ACC112 (cell line): ENCODE measurements around the gene KDM2B.
"Not testable (repeated sequence)": the region's sequence is repeated elsewhere in the genome, so short reads cannot be mapped to it uniquely, and the experiment has no call there.

Experiments used
- H2AFZ ChIP-seq: fragments of 200-600 bp; sonication (generic); one replicate; pipeline ENCODE4 v1.6.0; 2017; ENCODE audit warnings: antibody characterized with exemption, low read length; ENCODE audit not compliant: unreplicated experiment
- H3K27ac ChIP-seq: fragments of 200-600 bp; sonication (generic); 2 replicates; pipeline ENCODE4 v1.5.1; 2014; ENCODE audit warnings: low read depth, mild to moderate bottlenecking, antibody characterized with exemption, low read length, moderate library complexity
- H3K27me3 ChIP-seq: fragments of 200-600 bp; sonication (generic); 2 replicates; pipeline ENCODE4 v1.6.1; 2014; ENCODE audit warnings: mild to moderate bottlenecking, antibody characterized with exemption, low read length, moderate library complexity, mixed read lengths; ENCODE audit not compliant: insufficient read depth
- H3K36me3 ChIP-seq: fragments of 200-600 bp; sonication (generic); 2 replicates; pipeline ENCODE4 v1.6.1; 2016; ENCODE audit warnings: mild to moderate bottlenecking, antibody characterized with exemption, low read length, moderate library complexity, mixed read lengths; ENCODE audit not compliant: insufficient read depth
- H3K4me1 ChIP-seq: fragments of 200-600 bp; sonication (generic); one replicate; pipeline ENCODE4 v1.6.1; 2016; ENCODE audit warnings: low read length, mixed read lengths; ENCODE audit not compliant: insufficient read depth, unreplicated experiment, control insufficient read depth
- H3K4me3 ChIP-seq: fragments of 200-600 bp; sonication (generic); 2 replicates; pipeline ENCODE4 v1.5.1; 2014; ENCODE audit warnings: mild to moderate bottlenecking, low read depth, low read length
- H3K79me2 ChIP-seq: fragments of 200-600 bp; sonication (generic); one replicate; pipeline ENCODE4 v1.6.0; 2016; ENCODE audit warnings: low read length; ENCODE audit not compliant: control insufficient read depth, unreplicated experiment, insufficient read depth

Gene KDM2B

DNA sequence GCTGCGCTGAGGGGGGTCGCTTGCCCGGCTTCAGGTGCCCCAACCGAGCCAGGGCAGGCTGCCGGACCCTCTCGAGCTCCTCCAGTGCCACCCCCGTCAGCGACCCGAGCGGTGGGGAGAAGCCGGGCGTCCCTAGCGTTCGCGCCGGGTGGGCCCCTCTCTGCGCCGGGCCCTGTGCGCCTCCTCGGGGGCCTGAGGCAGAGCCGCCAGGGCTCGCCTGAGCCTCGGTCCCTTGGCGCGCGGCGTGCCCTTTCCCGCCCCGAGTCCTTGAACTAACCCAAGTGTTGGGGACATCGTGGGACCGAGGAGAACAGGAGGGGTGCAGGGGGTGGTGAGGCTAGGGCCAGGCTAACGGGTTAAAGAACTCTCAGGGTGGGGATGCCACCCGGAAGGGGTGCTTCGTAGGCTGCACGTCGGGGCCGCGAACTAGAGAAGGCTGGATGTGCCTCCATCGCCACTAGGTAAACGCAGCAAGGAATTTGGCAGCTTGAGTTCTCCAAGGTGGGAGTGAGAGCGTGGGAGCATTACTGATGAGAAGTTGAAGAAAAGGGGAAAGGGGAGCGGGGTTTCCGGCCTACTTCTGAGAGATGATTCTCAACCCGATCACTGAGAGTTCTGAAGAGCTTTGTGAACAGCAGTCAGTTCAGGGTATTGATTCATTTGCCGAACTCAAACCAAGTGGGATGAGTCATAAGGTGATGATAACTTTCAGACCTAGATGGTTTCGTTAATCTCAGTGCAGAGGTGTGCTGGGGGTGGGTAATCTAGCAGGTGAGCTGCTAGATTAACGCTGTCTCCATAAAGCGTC, 180.3 kb downstream of the KDM2B start:
- Histone ChIP-seq H2AFZ (peak overlapping the region; percentile 19), H3K27ac (peak overlapping the region; percentile 31; the same call in 1 of the 2 replicates), H3K27me3 (no peaks in the 10 kb centered on the region), H3K79me2 (peaks cover 59% of the 10 kb centered on the region), H3K36me3 (peaks cover 11% of the 10 kb centered on the region; the same call in 1 of the 2 replicates), H3K4me1 (peaks cover 20% of the 10 kb centered on the region), H3K4me3 (peak overlapping the region; percentile 78)

DNA sequence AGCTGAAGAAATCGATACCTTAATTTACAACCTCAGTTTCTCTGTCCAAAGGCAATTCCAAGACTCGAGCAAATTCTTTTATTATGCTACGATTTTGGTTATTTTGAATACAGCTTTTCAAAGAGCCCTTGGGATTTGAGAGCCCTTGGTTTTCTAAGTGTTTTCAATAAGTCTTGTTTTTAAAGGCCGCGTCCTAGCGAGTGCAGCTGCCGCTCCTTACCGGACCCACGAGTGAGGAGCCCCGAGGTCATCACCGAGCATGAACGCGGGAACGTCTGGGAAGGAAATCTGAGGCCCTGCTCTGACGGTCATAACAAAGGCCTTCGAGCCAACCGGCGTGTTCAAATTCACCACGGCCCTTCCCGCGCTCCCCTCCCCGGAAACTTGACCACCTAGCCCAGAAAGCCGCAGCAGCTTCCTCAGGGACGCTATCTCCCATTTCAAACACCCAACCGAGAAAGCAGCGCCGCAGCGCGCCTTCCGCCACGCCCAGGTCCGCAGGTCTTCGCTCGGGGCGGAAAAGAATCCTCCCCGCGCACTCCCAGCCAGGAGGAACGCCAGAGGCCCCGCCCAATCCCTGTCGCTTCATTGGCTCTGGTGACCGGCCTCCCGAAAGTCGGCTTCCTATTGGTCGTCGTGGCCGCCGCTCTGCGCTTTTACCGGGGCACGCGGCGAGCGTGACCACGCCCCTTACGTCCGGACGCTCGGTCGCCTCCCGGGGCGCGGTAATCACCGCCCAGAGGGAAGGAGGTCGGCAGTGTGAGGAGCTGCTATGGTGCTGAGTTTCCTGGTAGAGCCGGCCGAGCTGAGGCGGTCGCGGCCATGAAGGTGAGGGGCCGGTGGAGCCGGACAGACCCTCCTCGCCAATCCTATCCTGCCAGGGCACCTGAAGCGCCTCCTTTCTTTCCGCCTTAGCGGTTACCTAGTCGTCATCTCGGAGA, 181.2 kb downstream of the KDM2B start, which contains the start of gene RNF34:
Gene RNF34 (plus strand): TSS at position 728 of the 941 bp plus-strand sequence. CDS start 95 bp downstream, at position 823.
- Histone ChIP-seq H3K79me2 (peaks cover 52% of the 10 kb centered on the region), H3K36me3 (peaks cover 5% of the 10 kb centered on the region; the same call in 1 of the 2 replicates), H3K27me3 (no peaks in the 10 kb centered on the region), H3K4me3 (peak within 1 kb of the TSS; percentile 78), H2AFZ (peak within 1 kb of the TSS; percentile 19), H3K27ac (peak within 1 kb of the TSS; percentile 38), H3K4me1 (peaks cover 20% of the 10 kb centered on the region)

DNA sequence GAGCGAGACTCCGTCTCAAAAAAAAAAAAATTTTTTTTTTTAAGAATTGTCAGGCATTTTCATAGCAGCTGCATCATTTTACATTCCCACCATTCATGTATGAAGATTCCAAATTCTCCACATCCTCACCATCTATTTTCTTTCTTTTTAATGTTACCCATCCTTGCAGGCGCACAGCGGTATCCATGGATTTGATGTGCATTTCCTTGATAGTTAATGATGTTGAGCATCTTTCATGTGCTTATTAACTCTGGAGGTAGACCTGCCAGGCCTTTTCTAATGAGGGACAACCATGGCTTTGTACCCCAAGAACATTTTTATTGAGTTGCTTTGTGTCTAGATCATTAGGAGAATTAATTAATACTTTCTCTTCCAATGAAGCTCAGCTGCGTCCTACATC, 182.5 kb downstream of the KDM2B start:
- H3K27me3 ChIP-seq = no peaks in the 10 kb centered on the region
- H3K4me1 ChIP-seq = peaks cover 20% of the 10 kb centered on the region
- H3K27ac ChIP-seq = no peak overlapping the region
- 0 out of 2 replicates have a peak, but pooled peaks cover under 1% of the 10 kb centered on the region for H3K36me3 ChIP-seq
- no peak overlapping the region for H2AFZ ChIP-seq
- H3K4me3 ChIP-seq = peak overlapping the region; percentile 78
- peaks cover 40% of the 10 kb centered on the region for H3K79me2 ChIP-seq

DNA sequence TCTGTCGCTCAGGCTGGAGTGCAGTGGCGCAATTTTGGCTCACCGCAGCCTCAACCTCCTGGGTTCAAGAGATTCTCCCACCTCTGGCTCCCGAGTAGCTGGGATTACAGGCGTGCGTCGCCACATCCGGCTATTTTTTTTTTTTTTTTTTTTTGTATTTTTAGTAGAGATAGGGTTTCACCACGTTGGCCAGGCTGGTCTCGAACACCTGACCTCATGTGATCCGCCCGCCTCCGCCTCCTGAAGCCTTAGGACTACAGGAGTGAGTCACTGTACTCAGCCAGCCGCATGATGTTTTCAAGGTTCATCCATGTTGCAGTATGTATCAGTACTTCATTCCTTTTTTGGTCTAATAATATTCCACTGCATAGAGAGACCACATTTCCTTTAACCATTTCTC, 183.3 kb downstream of the KDM2B start:
- Histone ChIP-seq H3K4me1 (peaks cover 18% of the 10 kb centered on the region), H3K4me3 (no peak overlapping the region), H3K27me3 (no peaks in the 10 kb centered on the region), H2AFZ (no peak overlapping the region), H3K79me2 (peaks cover 33% of the 10 kb centered on the region), H3K36me3 (no peaks in the 10 kb centered on the region), H3K27ac (no peak overlapping the region)

DNA sequence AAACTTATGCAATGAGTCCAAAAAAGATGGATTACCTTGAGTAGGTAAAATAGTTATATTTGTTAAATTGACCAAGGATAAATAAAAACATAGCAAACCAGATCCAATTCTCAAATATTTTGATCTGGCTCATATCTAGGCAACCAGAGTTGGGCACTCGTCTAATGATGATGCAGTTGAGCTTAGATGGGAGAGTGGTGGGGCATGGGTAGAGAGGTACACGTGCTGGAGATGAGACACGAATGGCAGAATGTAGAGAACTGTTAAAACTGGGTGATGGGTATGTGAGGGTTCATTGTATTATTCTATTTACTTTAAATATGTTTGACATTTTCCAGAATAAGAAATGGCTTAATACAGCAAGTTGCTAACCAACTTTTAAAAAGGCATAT, 188.5 kb downstream of the KDM2B start:
- Histone ChIP-seq H3K27ac (no peak overlapping the region), H3K27me3 (no peaks in the 10 kb centered on the region), H3K79me2 (no peaks in the 10 kb centered on the region), H3K4me3 (no peak overlapping the region), H2AFZ (peak overlapping the region; percentile 88), H3K4me1 (peaks cover 9% of the 10 kb centered on the region), H3K36me3 (no peaks in the 10 kb centered on the region)

DNA sequence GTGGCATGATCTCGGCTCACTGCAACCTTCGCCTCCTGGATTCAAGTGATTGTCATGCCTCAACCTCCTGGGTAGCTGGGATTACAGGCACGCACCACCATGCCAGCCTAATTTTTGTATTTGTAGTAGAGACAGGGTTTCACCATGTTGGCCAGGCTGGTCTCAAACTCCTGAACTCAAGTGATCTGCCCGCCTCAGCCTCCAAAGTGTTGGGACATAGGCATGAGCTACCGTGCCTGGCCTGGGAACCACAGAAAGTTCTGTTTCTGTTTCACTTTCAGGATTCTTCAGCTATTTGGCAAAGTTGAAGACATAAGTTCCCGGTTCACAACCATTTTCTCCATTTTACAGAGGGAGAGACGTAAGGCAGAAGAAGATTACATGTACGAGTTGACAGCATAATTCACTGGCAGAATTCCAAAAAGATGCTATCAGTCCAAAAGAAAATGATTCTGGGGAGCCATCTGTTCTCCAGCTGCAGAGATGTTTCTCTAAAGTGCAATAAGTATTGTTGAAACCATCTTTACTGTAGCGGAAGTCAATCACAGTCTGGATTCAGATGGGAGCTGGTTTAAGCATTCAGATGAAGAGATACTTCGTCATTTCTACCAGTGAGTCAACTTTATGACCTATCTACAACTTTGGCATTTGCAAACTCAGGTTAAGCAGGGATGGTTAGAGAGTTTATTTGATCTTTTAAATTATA, 189.1 kb downstream of the KDM2B start:
- H2AFZ ChIP-seq = peak overlapping the region; percentile 88
- H3K27ac ChIP-seq = no peak overlapping the region
- no peaks in the 10 kb centered on the region for H3K27me3 ChIP-seq
- peaks cover 9% of the 10 kb centered on the region for H3K4me1 ChIP-seq
- no peaks in the 10 kb centered on the region for H3K79me2 ChIP-seq
- H3K4me3 ChIP-seq = peak overlapping the region; percentile 62; the same call in 1 of the 2 replicates
- H3K36me3 ChIP-seq = no peaks in the 10 kb centered on the region

DNA sequence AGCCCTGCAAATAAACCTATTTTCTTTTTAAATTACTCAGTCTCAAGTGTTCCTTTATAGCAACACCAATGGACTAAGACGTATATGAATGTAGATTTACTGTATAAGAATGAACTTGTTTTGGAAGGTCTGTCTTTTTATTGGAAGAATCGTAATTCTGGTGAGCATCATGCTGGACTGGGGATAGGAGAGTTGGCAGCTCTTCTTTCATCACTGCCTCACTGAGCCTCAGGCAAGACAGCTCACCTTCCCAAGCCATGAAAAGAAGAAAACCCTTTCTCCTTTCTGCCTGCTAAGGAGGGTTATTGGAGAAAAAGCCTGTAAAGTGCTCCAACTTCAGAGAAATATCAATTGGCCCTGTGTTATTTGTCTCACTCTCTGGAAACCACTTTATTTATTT, 190.0 kb downstream of the KDM2B start:
- H2AFZ ChIP-seq = no peak overlapping the region
- no peaks in the 10 kb centered on the region for H3K36me3 ChIP-seq
- H3K27me3 ChIP-seq = no peaks in the 10 kb centered on the region
- H3K79me2 ChIP-seq = no peaks in the 10 kb centered on the region
- H3K4me1 ChIP-seq = peaks cover 9% of the 10 kb centered on the region
- no peak overlapping the region for H3K4me3 ChIP-seq
- no peak overlapping the region for H3K27ac ChIP-seq

DNA sequence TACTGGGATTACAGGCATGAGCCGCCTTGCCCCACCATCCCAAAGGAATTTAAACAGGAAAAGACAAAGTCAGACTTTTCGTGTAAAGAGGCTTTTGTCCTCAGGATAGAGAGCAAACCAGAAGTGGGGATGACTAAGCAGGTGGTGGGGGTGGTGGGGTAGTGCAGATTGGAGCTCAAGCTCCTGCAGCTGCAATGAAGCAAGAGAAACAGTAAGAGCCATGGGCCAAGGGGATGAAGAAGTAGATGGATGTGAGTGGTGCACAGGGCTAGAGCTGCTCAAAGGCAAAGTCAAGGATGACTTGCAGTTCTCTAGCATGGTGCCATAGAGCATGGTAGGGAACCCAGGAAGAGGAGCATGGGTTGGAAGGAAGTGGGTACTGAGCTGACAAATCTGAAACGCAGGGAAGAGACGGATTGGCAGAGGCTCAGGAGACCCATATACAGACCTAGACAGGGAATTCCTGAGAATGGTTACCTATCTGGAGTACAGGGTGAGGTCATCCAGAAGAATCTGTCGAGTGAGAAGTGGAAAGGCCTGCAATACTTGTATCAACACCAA, 192.3 kb downstream of the KDM2B start:
- H3K4me3 ChIP-seq = no peak overlapping the region
- no peaks in the 10 kb centered on the region for H3K36me3 ChIP-seq
- H3K4me1 ChIP-seq = peaks cover 9% of the 10 kb centered on the region
- no peak overlapping the region for H3K27ac ChIP-seq
- no peak overlapping the region for H2AFZ ChIP-seq
- H3K27me3 ChIP-seq = no peaks in the 10 kb centered on the region
- H3K79me2 ChIP-seq = no peaks in the 10 kb centered on the region

DNA sequence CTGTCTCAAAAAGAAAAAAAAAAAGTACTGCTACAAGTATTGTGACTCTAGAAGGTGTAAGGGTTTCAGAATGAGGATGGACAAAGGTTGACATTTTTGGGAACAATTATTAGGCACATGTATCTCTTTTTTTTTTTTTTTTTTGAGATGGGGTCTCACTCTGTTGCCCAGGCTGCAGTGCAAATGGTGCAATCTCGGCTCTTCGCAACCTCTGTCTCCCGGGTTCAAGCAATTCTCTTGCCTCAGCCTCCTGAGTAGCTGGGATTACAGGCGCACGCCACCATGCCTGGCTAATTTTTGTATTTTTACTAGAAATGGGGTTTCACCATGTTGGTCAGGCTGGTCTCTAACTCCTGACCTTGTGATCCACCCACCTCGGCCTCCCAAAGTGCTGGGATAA, 195.9 kb downstream of the KDM2B start:
- not testable (repeated sequence) for H3K27ac ChIP-seq, H3K27me3 ChIP-seq, H3K79me2 ChIP-seq, H3K4me3 ChIP-seq, H3K4me1 ChIP-seq, H3K36me3 ChIP-seq, H2AFZ ChIP-seq

DNA sequence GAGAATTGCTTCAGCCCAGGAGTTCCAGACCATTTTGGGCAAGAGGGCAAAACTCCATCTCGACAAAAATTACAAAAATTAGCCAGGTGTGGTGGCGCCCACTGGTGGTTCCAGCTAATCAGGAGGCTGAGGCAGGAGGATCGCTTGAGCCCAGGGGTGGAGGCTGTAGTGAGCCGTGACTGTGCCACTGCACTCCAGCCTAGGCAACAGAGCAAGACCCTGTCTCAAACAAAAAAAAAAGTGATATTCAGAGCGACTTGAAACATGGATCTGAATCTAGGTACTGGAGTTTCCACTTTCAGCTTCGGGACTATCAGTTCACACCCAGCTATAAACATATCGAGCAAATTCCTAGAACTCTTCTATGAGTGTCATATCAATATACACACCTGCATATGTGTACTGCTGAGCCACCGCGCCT, 197.2 kb downstream of the KDM2B start:
- H3K27me3 ChIP-seq = no peaks in the 10 kb centered on the region
- peaks cover 5% of the 10 kb centered on the region for H3K4me1 ChIP-seq
- H3K4me3 ChIP-seq = no peak overlapping the region
- no peaks in the 10 kb centered on the region for H3K36me3 ChIP-seq
- no peaks in the 10 kb centered on the region for H3K79me2 ChIP-seq
- H2AFZ ChIP-seq = no peak overlapping the region
- no peak overlapping the region for H3K27ac ChIP-seq
